Prostate gland (tissue), 2 donors: Measurements from ENCODE around the gene ANO2.

Experiments
- CTCF ChIP-seq, 4 experiments: fragments of 200-600 bp in 2 of 4; fragments of 450-650 bp in 2 of 4; sonication (generic) in 2 of 4; IDR thresholded peaks; 1 replicate in 3 of 4; 2 replicates in 1 of 4; pipeline ENCODE4 v1.5.1; 2016 to 2019; ENCODE audit warnings: antibody characterized with exemption in 4 of 4, mild to moderate bottlenecking in 2 of 4, moderate library complexity in 2 of 4
- POLR2A ChIP-seq: fragments of 450-650 bp; IDR thresholded peaks from one replicate; pipeline ENCODE4 v1.6.1; 2016; ENCODE audit warnings: antibody characterized with exemption, mild to moderate bottlenecking
- POLR2AphosphoS5 ChIP-seq: sonication (generic); formaldehyde crosslinking; IDR thresholded peaks from one replicate; pipeline ENCODE4 v1.6.1; 2017; ENCODE audit warnings: antibody characterized with exemption

- TF ChIP-seq CTCF (IDR thresholded peaks at IDR 0.05) (no peak), POLR2AphosphoS5 (no peak), POLR2A (no peak)
Measured at GRCh38 chr12:5585178-5585577, 359.9 kb downstream of the ANO2 start.
